ENCODE results near the gene ELP2.
"Not testable (repeated sequence)": the region's sequence is repeated elsewhere in the genome, so short reads cannot be mapped to it uniquely, and the experiment has no call there.

ELP2 gene

GRCh38 chr18:36194600-36195315 lies 65.1 kb downstream of the ELP2 start:
- DNase-seq: no peak

- no peak for DNase-seq
Observed at GRCh38 chr18:36195427-36196122, 65.9 kb downstream of the ELP2 start.

- DNase-seq: no peak
Observed at GRCh38 chr18:36196238-36196995, 66.7 kb downstream of the ELP2 start.

- DNase-seq: no peak
Observed at GRCh38 chr18:36197511-36198166, 67.9 kb downstream of the ELP2 start.

GRCh38 chr18:36199691-36200295 lies 70.1 kb downstream of the ELP2 start:
- no peak for DNase-seq

- DNase-seq: no peak
Observed at GRCh38 chr18:36200354-36200771, 70.7 kb downstream of the ELP2 start.

GRCh38 chr18:36201765-36202164 lies 72.1 kb downstream of the ELP2 start:
- no peak for DNase-seq

GRCh38 chr18:36203360-36203895 lies 73.7 kb downstream of the ELP2 start:
- no peak for DNase-seq

- DNase-seq: no peak
Observed at GRCh38 chr18:36205166-36205565, 75.5 kb downstream of the ELP2 start.

GRCh38 chr18:36207303-36207702 lies 77.6 kb downstream of the ELP2 start:
- DNase-seq: no peak

GRCh38 chr18:36207969-36208368 lies 78.3 kb downstream of the ELP2 start:
- DNase-seq: not testable (repeated sequence)

- DNase-seq: no peak
Observed at GRCh38 chr18:36211612-36212065, 81.9 kb downstream of the ELP2 start.

- DNase-seq: no peak
Observed at GRCh38 chr18:36212301-36213171, 82.8 kb downstream of the ELP2 start.

- no peak for DNase-seq
Observed at GRCh38 chr18:36214811-36215210, 85.1 kb downstream of the ELP2 start.

GRCh38 chr18:36215577-36215976 lies 85.9 kb downstream of the ELP2 start:
- no peak for DNase-seq

- DNase-seq: no peak
Observed at GRCh38 chr18:36217348-36217747, 87.6 kb downstream of the ELP2 start.

GRCh38 chr18:36229188-36229587 lies 99.5 kb downstream of the ELP2 start:
- no peak for DNase-seq
